OCI-LY1 (cell line): ENCODE measurements around the gene MBD5.

Source experiments
- EZH2 ChIP-seq: fragments of 200-600 bp; sonication (generic), shearing (Covaris generic); IDR thresholded peaks from 2 replicates; pipeline ENCODE4 v1.8.0; 2017; ENCODE audit warnings: borderline replicate concordance, mixed run types, mild to moderate bottlenecking, antibody characterized with exemption, low read length, moderate library complexity, mixed read lengths
- TF ChIP-seq, protein P1 (sequence below): fragments of 200-600 bp; sonication (generic), shearing (Covaris generic); IDR thresholded peaks from 2 replicates; pipeline ENCODE4 v1.5.1; 2017; ENCODE audit warnings: mild to moderate bottlenecking, antibody characterized with exemption, low read length, moderate library complexity, mixed read lengths

DNA sequence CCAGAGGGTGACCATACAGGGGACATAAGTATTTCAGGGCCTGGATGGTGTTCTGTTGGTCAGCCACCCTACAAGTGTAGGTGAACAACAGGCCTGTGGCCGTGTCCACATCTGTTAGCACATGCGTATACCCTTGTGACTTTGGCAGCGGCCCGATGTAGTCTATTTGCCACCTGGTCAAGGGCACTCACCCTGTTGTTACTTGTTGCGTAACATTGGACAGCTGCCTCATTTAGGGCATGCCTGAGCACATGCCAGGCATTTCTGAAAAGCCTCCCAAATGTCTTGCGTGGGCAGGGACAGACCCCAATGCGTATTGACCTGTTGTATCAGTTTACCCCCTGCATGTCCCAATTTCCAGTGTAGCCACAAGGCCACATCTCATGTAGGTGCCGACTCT is 235.0 kb downstream of the MBD5 start:
- TF ChIP-seq, protein P1, sequence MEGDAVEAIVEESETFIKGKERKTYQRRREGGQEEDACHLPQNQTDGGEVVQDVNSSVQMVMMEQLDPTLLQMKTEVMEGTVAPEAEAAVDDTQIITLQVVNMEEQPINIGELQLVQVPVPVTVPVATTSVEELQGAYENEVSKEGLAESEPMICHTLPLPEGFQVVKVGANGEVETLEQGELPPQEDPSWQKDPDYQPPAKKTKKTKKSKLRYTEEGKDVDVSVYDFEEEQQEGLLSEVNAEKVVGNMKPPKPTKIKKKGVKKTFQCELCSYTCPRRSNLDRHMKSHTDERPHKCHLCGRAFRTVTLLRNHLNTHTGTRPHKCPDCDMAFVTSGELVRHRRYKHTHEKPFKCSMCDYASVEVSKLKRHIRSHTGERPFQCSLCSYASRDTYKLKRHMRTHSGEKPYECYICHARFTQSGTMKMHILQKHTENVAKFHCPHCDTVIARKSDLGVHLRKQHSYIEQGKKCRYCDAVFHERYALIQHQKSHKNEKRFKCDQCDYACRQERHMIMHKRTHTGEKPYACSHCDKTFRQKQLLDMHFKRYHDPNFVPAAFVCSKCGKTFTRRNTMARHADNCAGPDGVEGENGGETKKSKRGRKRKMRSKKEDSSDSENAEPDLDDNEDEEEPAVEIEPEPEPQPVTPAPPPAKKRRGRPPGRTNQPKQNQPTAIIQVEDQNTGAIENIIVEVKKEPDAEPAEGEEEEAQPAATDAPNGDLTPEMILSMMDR = no peak
- TF ChIP-seq EZH2 = no peak
